HFF-Myc (cell line): Measurements from ENCODE around the gene TBX5.

Source experiments
- DNase-seq: peaks from one replicate; pipeline ENCODE4 v3.0.0-alpha.2; 2011; ENCODE audit warnings: low read depth; ENCODE audit errors: extremely low read depth
- H3K4me3 ChIP-seq: replicated peaks from 2 replicates; pipeline ENCODE4 v1.5.1; 2011; ENCODE audit warnings: low read depth, mild to moderate bottlenecking, control low read depth, low read length
- TF ChIP-seq, protein P1 (sequence below): IDR thresholded peaks from 2 replicates; pipeline ENCODE4 v1.5.1; 2012; ENCODE audit warnings: mild to moderate bottlenecking, low read depth, low read length, control low read depth; ENCODE audit errors: missing control alignments

TBX5 gene

DNA sequence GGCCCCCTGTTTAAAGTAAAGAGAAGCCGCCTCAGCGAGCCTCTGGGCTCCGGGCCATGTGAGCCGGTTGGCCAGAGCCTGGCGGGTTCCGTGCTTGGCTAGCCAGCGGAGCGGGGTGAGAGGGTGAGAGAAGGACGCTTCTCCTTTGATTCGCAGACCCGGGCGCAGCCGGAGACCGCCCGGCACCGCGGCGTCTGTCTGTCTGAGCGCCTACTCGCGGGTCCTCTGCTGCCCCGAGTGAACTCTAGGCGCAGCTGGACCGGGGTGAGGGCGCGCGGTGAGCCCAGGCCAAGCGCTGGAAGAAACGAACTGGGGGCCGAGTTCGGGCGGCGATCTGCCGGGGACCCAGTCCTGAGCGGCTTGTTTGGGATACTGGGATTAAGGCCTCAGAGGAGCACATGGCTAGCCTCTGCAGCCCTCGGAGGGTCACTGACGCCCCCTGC, 41.4 kb upstream of the TBX5 start:
- H3K4me3 ChIP-seq: no peak overlapping the region
- DNase-seq: no peak
- TF ChIP-seq, protein P1, sequence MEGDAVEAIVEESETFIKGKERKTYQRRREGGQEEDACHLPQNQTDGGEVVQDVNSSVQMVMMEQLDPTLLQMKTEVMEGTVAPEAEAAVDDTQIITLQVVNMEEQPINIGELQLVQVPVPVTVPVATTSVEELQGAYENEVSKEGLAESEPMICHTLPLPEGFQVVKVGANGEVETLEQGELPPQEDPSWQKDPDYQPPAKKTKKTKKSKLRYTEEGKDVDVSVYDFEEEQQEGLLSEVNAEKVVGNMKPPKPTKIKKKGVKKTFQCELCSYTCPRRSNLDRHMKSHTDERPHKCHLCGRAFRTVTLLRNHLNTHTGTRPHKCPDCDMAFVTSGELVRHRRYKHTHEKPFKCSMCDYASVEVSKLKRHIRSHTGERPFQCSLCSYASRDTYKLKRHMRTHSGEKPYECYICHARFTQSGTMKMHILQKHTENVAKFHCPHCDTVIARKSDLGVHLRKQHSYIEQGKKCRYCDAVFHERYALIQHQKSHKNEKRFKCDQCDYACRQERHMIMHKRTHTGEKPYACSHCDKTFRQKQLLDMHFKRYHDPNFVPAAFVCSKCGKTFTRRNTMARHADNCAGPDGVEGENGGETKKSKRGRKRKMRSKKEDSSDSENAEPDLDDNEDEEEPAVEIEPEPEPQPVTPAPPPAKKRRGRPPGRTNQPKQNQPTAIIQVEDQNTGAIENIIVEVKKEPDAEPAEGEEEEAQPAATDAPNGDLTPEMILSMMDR: no peak

- TF ChIP-seq, protein P1: no peak
- no peak for DNase-seq
- H3K4me3 ChIP-seq: no peak overlapping the region
Observed at GRCh38 chr12:114445401-114446323, 39.7 kb upstream of the TBX5 start.

- no peak for DNase-seq
- TF ChIP-seq, protein P1: no peak
- no peak overlapping the region for H3K4me3 ChIP-seq
Observed at GRCh38 chr12:114444422-114445279, 38.7 kb upstream of the TBX5 start.

- no peak for DNase-seq
- no peak overlapping the region for H3K4me3 ChIP-seq
- TF ChIP-seq, protein P1: no peak
Observed at GRCh38 chr12:114443607-114444421, 37.9 kb upstream of the TBX5 start.

GRCh38 chr12:114442578-114442977, 36.6 kb upstream of the TBX5 start:
- DNase-seq: no peak
- TF ChIP-seq, protein P1: no peak
- no peak overlapping the region for H3K4me3 ChIP-seq

GRCh38 chr12:114441545-114441944, 35.6 kb upstream of the TBX5 start:
- TF ChIP-seq, protein P1: no peak
- H3K4me3 ChIP-seq: no peak overlapping the region
- DNase-seq: no peak
